ENCODE results near the gene HTN3. TPM values are rescaled to one million over a fixed set of nuclear protein-coding genes. Genes with fewer than 3 reads are reported as not detected.
"Not testable (repeated sequence)": the region's sequence is repeated elsewhere in the genome, so short reads cannot be mapped to it uniquely, and the experiment has no call there.

The HTN3 gene
- total and polyA plus RNA-seq, 2 donors: not detected

DNA sequence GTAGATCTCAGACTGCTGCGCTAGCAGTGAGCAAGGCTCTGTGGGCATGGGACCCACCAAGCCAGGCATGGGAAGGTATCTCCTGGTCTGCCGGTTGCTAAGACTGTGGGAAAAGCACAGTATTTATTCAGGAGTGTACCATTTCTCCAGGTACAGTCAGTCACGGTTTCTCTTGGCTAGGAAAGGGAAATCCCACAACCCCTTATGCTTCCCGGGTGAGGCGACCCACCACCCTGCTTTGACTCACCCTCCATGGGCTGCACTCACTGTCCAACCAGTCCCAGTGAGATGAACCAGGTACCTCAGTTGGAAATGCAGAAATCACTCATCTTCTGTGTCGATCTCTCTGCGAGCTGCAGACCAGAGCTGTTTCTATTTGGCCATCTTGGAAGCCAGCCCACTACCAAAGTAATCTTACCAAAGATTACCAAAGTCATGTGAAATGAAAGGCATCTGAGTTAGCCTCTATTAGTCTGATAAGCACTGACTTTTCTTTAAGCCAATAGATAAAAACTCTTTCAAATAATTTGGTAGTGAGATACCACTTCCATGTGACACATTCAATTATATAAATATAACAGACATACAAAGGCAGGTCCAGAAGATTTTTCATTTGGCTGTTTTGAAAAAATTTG is 13.5 kb downstream of the HTN3 start:
- DNase-seq (ENCODE audit: extremely low spot score): no peak
- Histone ChIP-seq H3K27ac (ENCODE audit: low read depth) (no peak overlapping the region), H3K4me1 (ENCODE audit: insufficient read depth) (no peaks in the 10 kb centered on the region), H3K36me3 (ENCODE audit: insufficient read depth) (no peaks in the 10 kb centered on the region), H3K4me3 (ENCODE audit: low read depth, low read length) (no peak overlapping the region)
- WGBS: 70% methylated on average over 7 of the region's 7 CpGs

DNA sequence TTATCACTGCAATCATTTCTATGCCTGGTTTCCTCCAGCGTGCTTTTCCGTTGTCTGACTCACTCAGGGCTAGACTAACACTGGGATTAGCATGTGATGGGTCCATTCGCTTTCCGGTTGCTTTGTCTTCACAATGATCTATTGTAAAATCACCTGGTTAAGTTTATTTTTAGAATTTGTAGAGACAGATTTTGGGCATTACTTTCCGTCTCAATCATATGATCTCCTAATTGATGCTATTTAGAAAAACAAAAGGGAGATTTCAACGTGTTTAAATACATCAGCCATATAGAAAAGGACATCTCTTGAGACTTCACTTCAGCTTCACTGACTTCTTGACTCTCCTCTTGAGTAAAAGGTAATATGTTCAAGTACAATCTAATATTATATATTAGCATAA is 21.9 kb downstream of the HTN3 start, which contains the start of gene HTN1:
HTN1 (plus strand) TSS at position 301 of the 400 bp plus-strand sequence. CDS start 2,639 bp downstream, outside the sequence.
- not testable (repeated sequence) for H3K4me3 ChIP-seq (ENCODE audit: low read depth, low read length); DNase-seq (ENCODE audit: extremely low spot score); H3K36me3 ChIP-seq (ENCODE audit: insufficient read depth); H3K4me1 ChIP-seq (ENCODE audit: insufficient read depth); H3K27ac ChIP-seq (ENCODE audit: low read depth)
- 80% methylated on average over 5 of the region's 6 CpGs for WGBS

DNA sequence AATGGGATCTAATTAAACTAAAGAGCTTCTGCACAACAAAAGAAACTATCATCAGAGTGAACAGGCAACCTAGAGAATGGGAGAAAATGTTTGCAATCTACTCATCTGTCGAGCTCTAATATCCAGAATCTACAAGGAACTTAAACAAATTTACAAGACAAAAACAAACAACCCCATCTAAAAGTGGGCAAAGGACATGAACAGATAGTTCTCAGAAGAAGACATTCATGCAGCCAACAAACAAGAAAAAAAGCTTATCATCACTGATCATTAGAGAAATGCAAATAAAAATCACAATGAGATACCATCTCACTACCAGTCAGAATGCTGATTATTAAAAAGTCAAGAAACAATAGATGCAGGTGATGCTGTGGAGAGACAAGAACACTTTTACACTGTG is 28.3 kb downstream of the HTN3 start:
- H3K4me3 ChIP-seq (ENCODE audit: low read depth, low read length); DNase-seq (ENCODE audit: extremely low spot score); H3K27ac ChIP-seq (ENCODE audit: low read depth); H3K4me1 ChIP-seq (ENCODE audit: insufficient read depth); H3K36me3 ChIP-seq (ENCODE audit: insufficient read depth): not testable (repeated sequence)
- 68% methylated on average over 1 of the region's 1 CpG for WGBS

DNA sequence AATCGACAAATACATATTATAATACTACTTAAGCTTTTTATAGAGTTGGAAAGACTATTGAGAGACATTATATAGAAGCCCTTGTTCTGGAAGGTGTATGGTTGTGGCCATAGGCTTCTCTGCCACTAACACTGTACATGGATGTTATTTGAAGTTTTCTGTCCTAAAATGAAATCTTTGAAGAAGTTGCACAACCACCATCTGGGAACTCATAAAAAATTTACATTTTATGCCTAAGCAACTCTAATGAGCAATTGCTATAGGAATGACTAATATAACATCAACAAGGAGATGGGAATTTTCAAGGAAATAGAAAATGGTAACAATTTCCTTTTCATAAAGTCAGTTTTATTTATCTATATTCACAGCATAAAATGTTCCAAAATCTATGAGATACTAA is 29.4 kb downstream of the HTN3 start:
- Histone ChIP-seq H3K4me3 (ENCODE audit: low read depth, low read length) (no peak overlapping the region), H3K36me3 (ENCODE audit: insufficient read depth) (no peaks in the 10 kb centered on the region), H3K27ac (ENCODE audit: low read depth) (no peak overlapping the region), H3K4me1 (ENCODE audit: insufficient read depth) (no peaks in the 10 kb centered on the region)
- no peak for DNase-seq (ENCODE audit: extremely low spot score)
- 87% methylated on average over 1 of the region's 1 CpG for WGBS

DNA sequence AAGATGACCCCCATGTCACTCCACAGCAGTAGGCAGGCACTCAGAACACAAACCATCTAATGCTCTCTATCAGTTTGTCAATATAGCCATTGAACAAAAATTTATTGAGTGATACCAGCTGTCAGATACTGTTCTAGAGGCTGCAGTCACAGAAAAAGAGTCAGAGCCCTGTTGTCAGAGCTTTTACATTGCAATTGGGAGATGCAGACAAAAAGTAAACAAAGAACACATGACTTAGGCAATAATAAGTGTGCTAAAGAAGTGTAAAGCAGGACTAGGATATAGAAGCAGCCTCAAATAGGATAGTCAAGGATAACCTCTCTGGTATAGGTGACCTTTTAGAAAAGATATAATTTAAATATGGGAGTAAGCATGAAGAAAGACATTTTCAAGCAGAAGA is 30.9 kb downstream of the HTN3 start:
- Histone ChIP-seq H3K4me1 (ENCODE audit: insufficient read depth) (no peaks in the 10 kb centered on the region), H3K36me3 (ENCODE audit: insufficient read depth) (no peaks in the 10 kb centered on the region), H3K4me3 (ENCODE audit: low read depth, low read length) (no peak overlapping the region), H3K27ac (ENCODE audit: low read depth) (no peak overlapping the region)
- DNase-seq (ENCODE audit: extremely low spot score): no peak

DNA sequence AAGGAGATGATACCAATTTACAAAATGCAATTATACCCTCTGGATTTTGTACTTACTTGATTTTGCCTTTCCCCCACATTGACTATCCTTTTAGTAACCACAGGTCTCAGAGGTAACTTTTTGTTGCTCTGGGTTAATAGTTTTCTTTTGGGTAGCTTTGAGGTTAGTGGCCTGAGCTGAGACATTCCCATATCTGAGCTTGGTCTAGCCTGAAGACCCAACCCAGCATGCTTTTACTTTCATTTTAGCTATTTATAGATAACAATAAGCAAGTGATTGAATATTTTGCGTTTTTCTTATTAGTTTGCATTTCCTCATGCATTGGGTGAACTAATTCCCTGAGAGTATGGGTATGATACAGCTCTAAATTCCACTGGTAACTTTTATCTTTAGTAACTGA is 33.7 kb downstream of the HTN3 start:
- Histone ChIP-seq H3K36me3 (ENCODE audit: insufficient read depth) (no peaks in the 10 kb centered on the region), H3K4me3 (ENCODE audit: low read depth, low read length) (no peak overlapping the region), H3K4me1 (ENCODE audit: insufficient read depth) (no peaks in the 10 kb centered on the region), H3K27ac (ENCODE audit: low read depth) (no peak overlapping the region)
- WGBS: 84% methylated on average over 1 of the region's 1 CpG
- DNase-seq (ENCODE audit: extremely low spot score): no peak

DNA sequence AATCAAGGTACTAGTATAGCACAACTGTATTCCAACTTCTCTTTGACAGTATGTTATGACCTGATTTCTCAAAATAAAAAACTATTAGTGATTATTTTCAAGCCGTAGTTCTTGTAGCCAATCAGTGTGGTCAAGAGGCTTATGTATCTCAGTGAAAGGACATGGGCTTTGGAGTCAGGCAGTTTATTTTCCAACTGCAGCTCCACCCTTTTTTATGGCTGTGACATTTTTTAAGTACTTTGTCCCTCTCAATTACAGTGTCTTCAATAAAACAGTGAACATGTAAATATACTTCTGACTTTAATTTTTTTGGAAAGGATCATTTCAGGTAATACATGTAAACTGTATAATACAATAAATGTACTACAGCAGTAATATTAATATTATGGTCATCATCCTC is 51.9 kb downstream of the HTN3 start:
- Histone ChIP-seq H3K4me3 (ENCODE audit: low read depth, low read length) (no peak overlapping the region), H3K4me1 (ENCODE audit: insufficient read depth) (no peaks in the 10 kb centered on the region), H3K36me3 (ENCODE audit: insufficient read depth) (no peaks in the 10 kb centered on the region), H3K27ac (ENCODE audit: low read depth) (no peak overlapping the region)
- no peak for DNase-seq (ENCODE audit: extremely low spot score)
- WGBS: 75% methylated on average over 1 of the region's 1 CpG

Other genes starting within 250 kb of the HTN3 start
- gene SULT1E1, start 168.3 kb upstream of the HTN3 start, total RNA-seq: 153 TPM
- gene SULT1E1, start 168.3 kb upstream of the HTN3 start, polyA plus RNA-seq: 0.16 TPM
- not detected for gene CSN1S1, start 97.4 kb upstream of the HTN3 start, total RNA-seq
- gene CSN1S1, start 97.4 kb upstream of the HTN3 start, polyA plus RNA-seq: 0.19 TPM
- gene CSN2, start 62.7 kb upstream of the HTN3 start, total RNA-seq: not detected
- gene CSN2, start 62.7 kb upstream of the HTN3 start, polyA plus RNA-seq: not detected
- not detected for gene STATH, start 32.5 kb upstream of the HTN3 start, total RNA-seq
- not detected for gene STATH, start 32.5 kb upstream of the HTN3 start, polyA plus RNA-seq
- not detected for gene HTN1, start 22.0 kb downstream of the HTN3 start, total RNA-seq
- gene HTN1, start 22.0 kb downstream of the HTN3 start, polyA plus RNA-seq: not detected
- not detected for gene PRR27, start 125.8 kb downstream of the HTN3 start, total RNA-seq
- gene PRR27, start 125.8 kb downstream of the HTN3 start, polyA plus RNA-seq: not detected
- gene ODAM, start 167.3 kb downstream of the HTN3 start, total RNA-seq: not detected
- 0.22 TPM for gene ODAM, start 167.3 kb downstream of the HTN3 start, polyA plus RNA-seq
- gene FDCSP, start 197.7 kb downstream of the HTN3 start, total RNA-seq: 1.7 TPM
- 0.80 TPM for gene FDCSP, start 197.7 kb downstream of the HTN3 start, polyA plus RNA-seq
- not detected for gene CSN3, start 214.1 kb downstream of the HTN3 start, total RNA-seq
- not detected for gene CSN3, start 214.1 kb downstream of the HTN3 start, polyA plus RNA-seq